K562 (cell line): Measurements from ENCODE around the gene TTLL9. TPM values are rescaled to one million over a fixed set of nuclear protein-coding genes. Genes with fewer than 3 reads are reported as not detected.

Experiments used
- ATAC-seq: fragments of 200-7000 bp; cut with Tn5 transposase; 3 replicates; pipeline ENCODE4 v1.9.1; 2020; ENCODE audit warnings: moderate library complexity
- BruUV-seq: library from RNA; stranded (reverse); fragments of 400-500 nt; replicated peaks from 2 replicates; lab custom pipeline; 2021; lab: Mats Ljungman, UMichigan
- CTCF ChIA-PET: fragments of 300-600 bp; formaldehyde crosslinking; extraction: SDS; loops from one replicate; lab custom pipeline; 2021; ENCODE audit warnings: low intra/inter-chr PET ratio; lab: Yijun Ruan, JAX
- POLR2A ChIA-PET: fragments of 300-600, 350-650 bp; sonication (Branson Sonifier 250); formaldehyde crosslinking; extraction: SDS; loops from one replicate; lab custom pipeline; 2021; ENCODE audit warnings: antibody characterized with exemption, inconsistent platforms; lab: Yijun Ruan, JAX
- DNase-seq, 4 experiments: peaks; one replicate each; pipeline versions ENCODE4 v3.0.0 to v3.0.0-alpha.2; 2011 to 2018; ENCODE audit warnings: low spot score in 3 of 4, mixed read lengths in 3 of 4; ENCODE audit errors: extremely low read depth in 1 of 4
- FAIRE-seq: peaks from 2 replicates; lab custom pipeline; 2011; peaks lifted over from hg19 to GRCh38; lab: Jason Lieb, UNC
- H2AFZ ChIP-seq: 2 replicates; pipeline ENCODE4 v1.6.0; 2011; ENCODE audit warnings: low read depth, low read length, control low read depth, inconsistent platforms
- H3K27ac ChIP-seq: fragments of 200-600 bp; 3 replicates; pipeline ENCODE4 v1.8.0; 2011; ENCODE audit warnings: low read depth, mild to moderate bottlenecking, control low read depth, inconsistent platforms, low read length, moderate library complexity, mixed read lengths; ENCODE audit errors: extremely low read depth
- H3K27me3 ChIP-seq, 2 experiments: fragments of 300-600 bp in 1 of 2; 2 replicates in 1 of 2; 3 replicates in 1 of 2; pipeline versions ENCODE4 v1.6.0 to v1.8.0; 2011; ENCODE audit warnings: inconsistent platforms in 2 of 2, low read length in 2 of 2, mild to moderate bottlenecking in 1 of 2, mixed read lengths in 1 of 2, moderate library complexity in 1 of 2; ENCODE audit not compliant: control insufficient read depth in 2 of 2, insufficient read depth in 2 of 2
- H3K36me3 ChIP-seq: fragments of 300-600 bp; 3 replicates; pipeline ENCODE4 v1.8.0; 2011; ENCODE audit warnings: mild to moderate bottlenecking, low read length, inconsistent platforms; ENCODE audit not compliant: control insufficient read depth, insufficient read depth
- H3K4me1 ChIP-seq, 2 experiments: fragments of 200-600 bp in 1 of 2; replicated peaks in 1 of 2; 2 replicates in 1 of 2; 3 replicates in 1 of 2; pipeline versions ENCODE4 v1.5.1 to v1.8.0; 2011; ENCODE audit warnings: inconsistent platforms in 2 of 2, low read length in 2 of 2, mild to moderate bottlenecking in 1 of 2, mixed read lengths in 1 of 2, moderate library complexity in 1 of 2; ENCODE audit not compliant: control insufficient read depth in 2 of 2, insufficient read depth in 2 of 2
- H3K4me2 ChIP-seq: 2 replicates; pipeline ENCODE4 v1.6.1; 2011; ENCODE audit warnings: low read length, control low read depth, inconsistent platforms, mixed read lengths; ENCODE audit not compliant: insufficient read depth
- H3K4me3 ChIP-seq: fragments of 200-600 bp; sonication (generic), shearing (Covaris generic); 2 replicates; pipeline ENCODE4 v1.5.1; 2016; ENCODE audit warnings: control low read depth, inconsistent platforms
- H3K79me2 ChIP-seq: fragments of 200-600 bp; 3 replicates; pipeline ENCODE4 v1.8.0; 2011; ENCODE audit warnings: low read length, inconsistent platforms; ENCODE audit not compliant: control insufficient read depth, insufficient read depth
- H3K9ac ChIP-seq, 2 experiments: 2 replicates each; pipeline versions ENCODE4 v1.6.0 to v1.6.1; 2011; ENCODE audit warnings: low read depth in 2 of 2, low read length in 2 of 2, control low read depth in 1 of 2, inconsistent platforms in 1 of 2, mild to moderate bottlenecking in 1 of 2, mixed read lengths in 1 of 2; ENCODE audit not compliant: insufficient read depth in 1 of 2
- H3K9me1 ChIP-seq: one replicate; pipeline ENCODE4 v1.6.0; 2011; ENCODE audit warnings: inconsistent platforms, mild to moderate bottlenecking, low read length, moderate library complexity; ENCODE audit not compliant: control insufficient read depth, insufficient read depth
- H3K9me3 ChIP-seq: replicated peaks from 2 replicates; pipeline ENCODE4 v1.5.1; 2011; ENCODE audit warnings: low read depth, low read length, inconsistent platforms; ENCODE audit not compliant: control insufficient read depth, insufficient read depth
- H4K20me1 ChIP-seq: replicated peaks from 2 replicates; pipeline ENCODE4 v1.6.1; 2011; ENCODE audit warnings: low read length, inconsistent platforms, mixed read lengths; ENCODE audit not compliant: control insufficient read depth, insufficient read depth
- CBFB ChIP-seq: sonication (generic); formaldehyde crosslinking; IDR thresholded peaks from 2 replicates; pipeline ENCODE4 v1.4.0; 2020; ENCODE audit warnings: mild to moderate bottlenecking, missing genetic modification reagents
- CBX8 ChIP-seq: fragments of 200-600 bp; sonication (generic); IDR thresholded peaks from 2 replicates; pipeline ENCODE4 v1.6.1; 2012; ENCODE audit warnings: borderline replicate concordance, mixed run types, low read depth, mild to moderate bottlenecking, moderate library complexity, mixed read lengths, low read length, control low read depth, inconsistent platforms; ENCODE audit not compliant: poor library complexity, severe bottlenecking; ENCODE audit errors: extremely low read depth
- HCFC1 ChIP-seq: IDR thresholded peaks from 2 replicates; pipeline ENCODE4 v1.6.1; 2012; ENCODE audit warnings: low read depth, low read length, improper control_type of control experiment
- HIVEP1 ChIP-seq: fragments of 250-450 bp; sonication (Bioruptor Pico); IDR thresholded peaks from 2 replicates; pipeline ENCODE4 v1.4.0; 2020; ENCODE audit warnings: mild to moderate bottlenecking
- HMGN3 ChIP-seq: IDR thresholded peaks from 2 replicates; pipeline ENCODE4 v1.6.1; 2011; ENCODE audit warnings: borderline replicate concordance, low read depth, mild to moderate bottlenecking, mixed read lengths, low read length; ENCODE audit not compliant: insufficient read length; ENCODE audit errors: extremely low read depth
- KLF13 ChIP-seq: fragments of 450-650 bp; IDR thresholded peaks from 2 replicates; pipeline ENCODE4 v1.6.1; 2016; ENCODE audit warnings: missing genetic modification characterization, low read depth, mild to moderate bottlenecking, missing compliant biosample characterization, moderate library complexity, borderline replicate concordance
- MTF1 ChIP-seq: fragments of 250-450 bp; sonication (Bioruptor Pico); IDR thresholded peaks from 2 replicates; pipeline ENCODE4 v1.9.0; 2021; ENCODE audit warnings: moderate library complexity, mild to moderate bottlenecking, inconsistent platforms, borderline replicate concordance
- OTX1 ChIP-seq: fragments of 450-650 bp; formaldehyde crosslinking; IDR thresholded peaks from 2 replicates; pipeline ENCODE4 v1.4.0; 2022; ENCODE audit warnings: mild to moderate bottlenecking
- PTTG1 ChIP-seq: fragments of 450-650 bp; IDR thresholded peaks from 2 replicates; pipeline ENCODE4 v1.6.1; 2016; ENCODE audit warnings: low read depth, mild to moderate bottlenecking, missing genetic modification characterization, missing compliant biosample characterization
- RCOR1 ChIP-seq, 2 experiments: IDR thresholded peaks; 2 replicates each; pipeline ENCODE4 v1.6.1; 2012; ENCODE audit warnings: low read depth in 2 of 2, low read length in 2 of 2, borderline replicate concordance in 1 of 2, improper control_type of control experiment in 1 of 2
- RFX1 ChIP-seq: fragments of 450-650 bp; IDR thresholded peaks from 2 replicates; pipeline ENCODE4 v1.6.1; 2016; ENCODE audit warnings: mild to moderate bottlenecking, moderate library complexity
- SMAD2 ChIP-seq: fragments of 150-350 bp; IDR thresholded peaks from 2 replicates; pipeline ENCODE4 v1.6.1; 2014; ENCODE audit warnings: low read depth, mild to moderate bottlenecking, low read length
- TEAD2 ChIP-seq: fragments of 450-650 bp; IDR thresholded peaks from 2 replicates; pipeline ENCODE4 v1.6.1; 2016; ENCODE audit warnings: missing genetic modification characterization, control low read depth, missing compliant biosample characterization
- ZFP1 ChIP-seq: fragments of 450-650 bp; formaldehyde crosslinking; IDR thresholded peaks from 2 replicates; pipeline ENCODE4 v1.4.0; 2020; ENCODE audit warnings: mild to moderate bottlenecking, mixed read lengths
- ZKSCAN8 ChIP-seq: fragments of 200-800 bp; sonication (Bioruptor generic); IDR thresholded peaks from 2 replicates; pipeline ENCODE4 v1.6.1; 2016; ENCODE audit warnings: missing genetic modification characterization, missing compliant biosample characterization
- ZNF444 ChIP-seq: fragments of 250-450 bp; sonication (Bioruptor Pico); IDR thresholded peaks from 2 replicates; pipeline ENCODE4 v1.4.0; 2020; ENCODE audit warnings: mild to moderate bottlenecking, moderate library complexity
- ZNF696 ChIP-seq: fragments of 250-450 bp; sonication (Bioruptor Pico); conservative IDR thresholded peaks from 2 replicates; pipeline ENCODE4 v1.4.0; 2020; ENCODE audit warnings: mild to moderate bottlenecking, moderate library complexity
- ZNF79 ChIP-seq: fragments of 250-450 bp; sonication (Bioruptor Pico); IDR thresholded peaks from 2 replicates; pipeline ENCODE4 v1.4.0; 2020; ENCODE audit warnings: low read depth, mild to moderate bottlenecking, moderate library complexity
- WGBS: fragments of 100-300 bp; shearing (Covaris generic); methylation state at CpG from one replicate; pipeline ENCODE4 v1.1.6; 2016; ENCODE audit warnings: low coverage, mixed read lengths; ENCODE audit not compliant: insufficient coverage; ENCODE audit errors: missing lambda C conversion rate; 5-methylcytosine and 5-hydroxymethylcytosine counted together
- in situ Hi-C: fragments of 300-500 bp; cut with MboI; formaldehyde crosslinking; loops from 4 replicates; pipeline ENCODE4 v1.15.0; 2018; ENCODE audit warnings: inconsistent platforms, mixed read lengths
- intact Hi-C: fragments of 100-400 bp; cut with micrococcal nuclease; formaldehyde crosslinking; loops from 2 replicates; pipeline ENCODE4 v1.14.2; 2022
- polyA plus RNA-seq, 8 experiments: library from polyadenylated mRNA; depleted of rRNA in 4 of 8; stranded (reverse) in 5 of 8; unstranded in 3 of 8; fragments of >200 nt; fragmentation: Nextera tagmentation in 2 of 8; fragmentation: Illumina TruSeq in 1 of 8; extraction: Ambion mirVana in 2 of 8; extraction: Trizol in 1 of 8; gene quantifications; 2 replicates each; pipeline versions ENCODE4 v1.2.1 to v1.2.3, GENCODE V29; 2011 to 2014; ENCODE audit warnings: inconsistent platforms in 1 of 8, missing spikeins in 1 of 8
- total RNA-seq, 7 experiments: library from RNA; depleted of rRNA in 6 of 7; stranded (reverse); fragments of >200 nt in 6 of 7; fragmentation: Illumina TruSeq in 2 of 7; extraction: Trizol in 2 of 7; gene quantifications; 2 replicates each; pipeline versions ENCODE4 v1.2.1 to v1.2.3, GENCODE V29; 2011 to 2021; ENCODE audit warnings: low replicate concordance in 1 of 7

TTLL9 gene
- total and polyA plus RNA-seq, 9 of the 15 experiments (the other 6 are each of a cell fraction or from before 2014, with no cell fraction given): 0.06 to 0.07 TPM; not detected in 7

DNA sequence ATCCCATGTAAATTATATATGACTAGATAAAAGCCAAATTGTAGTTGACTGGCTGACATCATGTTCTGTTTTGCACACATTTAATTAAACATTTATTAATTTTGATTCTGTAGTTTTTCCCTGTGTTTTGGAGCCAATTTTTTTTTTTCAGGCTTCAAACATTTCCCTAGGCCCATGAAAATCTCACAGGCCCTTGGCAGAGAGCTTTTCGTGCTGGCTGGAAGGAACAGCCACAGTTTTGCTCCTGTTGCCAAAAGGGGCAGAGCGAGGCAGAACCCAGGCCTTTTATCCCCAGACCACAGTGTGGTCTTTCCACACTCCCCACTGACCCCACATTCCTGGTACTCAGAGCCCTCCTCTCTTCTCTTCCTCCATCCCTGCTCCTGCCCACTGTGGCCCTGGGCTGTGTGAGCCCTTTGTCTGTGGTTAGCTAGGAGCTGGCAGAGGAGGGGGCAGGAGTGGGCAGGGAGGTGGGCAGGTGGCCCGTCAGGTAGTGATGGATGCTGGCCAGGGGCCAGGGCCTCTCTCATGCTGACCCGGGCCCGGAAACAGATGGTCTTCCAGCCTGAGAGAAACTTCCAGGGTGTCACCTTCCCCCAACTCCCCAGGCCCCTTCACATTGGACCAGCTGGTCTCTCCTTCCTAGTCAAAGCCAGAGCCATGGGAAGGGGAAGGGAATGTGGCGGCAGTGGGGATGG, 120.4 kb downstream of the TTLL9 start:
- Histone ChIP-seq H3K9me3 (no peaks in the 10 kb centered on the region), H4K20me1 (no peaks in the 10 kb centered on the region; the same call in none of the 2 replicates), H3K4me1 (peaks cover 0 to 5% of the 10 kb centered on the region in 2 experiments; a peak in 2 of 5 replicates), H3K27ac (no peak overlapping the region), H3K4me3 (no peak overlapping the region), H3K27me3 (peaks cover 13 to 46% of the 10 kb centered on the region in 2 experiments), H3K79me2 (no peaks in the 10 kb centered on the region), H3K9ac (no peak overlapping the region), H3K9me1 (no peaks in the 10 kb centered on the region), H3K36me3 (no peaks in the 10 kb centered on the region), H3K4me2 (no peak overlapping the region), H2AFZ (no peak overlapping the region)
- in situ Hi-C loops: no loop called here
- POLR2A ChIA-PET: interaction anchor here (1.5 kb wide), 1 partner anchor 11 kb away, joined by 4 read pairs; no protein-coding TSS in a partner anchor
- TF ChIP-seq KLF13 (tag): no peak
- no peak for TF ChIP-seq HMGN3
- TF ChIP-seq CBX8: no peak
- no peak for TF ChIP-seq ZNF444 (CRISPR knock-in tag)
- no peak for TF ChIP-seq OTX1 (CRISPR knock-in tag)
- TF ChIP-seq RCOR1 (IDR thresholded peaks at IDR 0.05; ENCODE audit: borderline replicate concordance in 1 of 2, low read depth in 2 of 2, low read length in 2 of 2): no peak
- TF ChIP-seq PTTG1 (tag): no peak
- no peak for TF ChIP-seq SMAD2
- TF ChIP-seq ZFP1 (CRISPR knock-in tag): no peak
- no peak for TF ChIP-seq ZNF79 (CRISPR knock-in tag)
- no peak for TF ChIP-seq HCFC1
- no peak for TF ChIP-seq TEAD2
- no peak for TF ChIP-seq ZNF696 (CRISPR knock-in tag)
- no peak for TF ChIP-seq MTF1 (CRISPR knock-in tag)
- no peak for TF ChIP-seq HIVEP1
- TF ChIP-seq ZKSCAN8 (CRISPR knock-in tag): no peak
- no peak for TF ChIP-seq RFX1
- no peak for TF ChIP-seq CBFB
- no peak for DNase-seq
- ATAC-seq: no peak
- no peak for FAIRE-seq
- WGBS: 0% methylated on average over 5 of the region's 6 CpGs
- BruUV-seq: no TSS peak
- intact Hi-C loops: no loop called here
- CTCF ChIA-PET: no interaction called here
